NCI-H460 (cell line): Measurements from ENCODE around the gene SUGT1. TPM values are rescaled to one million over a fixed set of nuclear protein-coding genes. Genes with fewer than 3 reads are reported as not detected.

Experiments
- DNase-seq: peaks from one replicate; pipeline ENCODE4 v3.0.0-alpha.2; 2016; ENCODE audit warnings: low read depth; ENCODE audit errors: extremely low read depth
- total RNA-seq: library from RNA; depleted of rRNA; stranded (reverse); fragments of >200 nt; shearing (Covaris generic); gene quantifications from 2 replicates; pipeline ENCODE4 v1.2.3, GENCODE V29; 2014; rRNA removed

Gene SUGT1
- total RNA-seq, 1 experiment from 2014 or later = 52.3 TPM

DNA sequence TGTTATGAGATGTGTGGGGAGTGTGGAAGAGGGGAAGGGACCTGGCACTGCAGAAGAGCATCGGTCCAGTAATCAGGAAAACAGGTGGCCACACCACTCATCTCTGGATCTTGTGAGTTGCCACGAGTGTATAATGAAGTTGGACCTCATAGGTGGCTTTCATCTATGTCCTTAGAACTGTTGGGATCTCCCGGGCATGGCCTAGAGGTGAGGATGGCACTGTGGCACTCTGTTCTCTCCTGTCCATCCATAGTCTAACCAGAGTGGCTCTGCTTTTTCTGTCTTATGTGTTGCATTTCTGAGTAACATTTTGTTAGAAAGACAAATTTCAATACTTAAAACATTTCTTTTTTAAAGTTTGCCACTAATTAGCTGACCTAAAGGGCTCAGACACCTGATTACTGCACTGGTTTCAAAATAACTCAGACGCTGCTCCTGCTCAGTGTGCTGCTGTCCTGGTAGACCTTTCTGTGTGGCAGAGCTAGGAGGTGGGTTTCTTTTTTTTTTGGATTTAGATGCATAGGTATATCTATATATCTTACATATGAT, 81.5 kb downstream of the SUGT1 start:
- DNase-seq = no peak

- DNase-seq = no peak
These were observed 84.3 kb downstream of the SUGT1 start for GRCh38 chr13:52736891-52737290.

DNA sequence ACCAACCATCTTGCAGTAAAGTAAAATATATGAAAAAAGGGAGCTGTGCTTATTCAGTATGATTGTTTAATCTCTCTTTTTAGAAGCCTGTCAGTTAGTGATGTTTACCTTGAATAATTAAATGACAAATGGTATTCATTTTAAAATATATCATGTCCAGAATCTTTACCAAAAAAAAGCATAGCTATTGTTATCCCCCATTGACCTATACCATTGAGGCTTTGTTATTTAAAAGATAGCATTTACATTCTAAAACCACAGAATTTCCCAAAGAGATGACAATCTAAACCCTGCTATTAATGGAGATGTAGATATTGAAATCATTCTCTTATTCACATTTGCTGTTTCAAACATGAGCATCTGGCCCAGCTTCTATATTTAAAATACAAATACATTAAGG, 84.8 kb downstream of the SUGT1 start:
- no peak for DNase-seq

GRCh38 chr13:52737965-52738364, 85.3 kb downstream of the SUGT1 start:
- DNase-seq = no peak

DNA sequence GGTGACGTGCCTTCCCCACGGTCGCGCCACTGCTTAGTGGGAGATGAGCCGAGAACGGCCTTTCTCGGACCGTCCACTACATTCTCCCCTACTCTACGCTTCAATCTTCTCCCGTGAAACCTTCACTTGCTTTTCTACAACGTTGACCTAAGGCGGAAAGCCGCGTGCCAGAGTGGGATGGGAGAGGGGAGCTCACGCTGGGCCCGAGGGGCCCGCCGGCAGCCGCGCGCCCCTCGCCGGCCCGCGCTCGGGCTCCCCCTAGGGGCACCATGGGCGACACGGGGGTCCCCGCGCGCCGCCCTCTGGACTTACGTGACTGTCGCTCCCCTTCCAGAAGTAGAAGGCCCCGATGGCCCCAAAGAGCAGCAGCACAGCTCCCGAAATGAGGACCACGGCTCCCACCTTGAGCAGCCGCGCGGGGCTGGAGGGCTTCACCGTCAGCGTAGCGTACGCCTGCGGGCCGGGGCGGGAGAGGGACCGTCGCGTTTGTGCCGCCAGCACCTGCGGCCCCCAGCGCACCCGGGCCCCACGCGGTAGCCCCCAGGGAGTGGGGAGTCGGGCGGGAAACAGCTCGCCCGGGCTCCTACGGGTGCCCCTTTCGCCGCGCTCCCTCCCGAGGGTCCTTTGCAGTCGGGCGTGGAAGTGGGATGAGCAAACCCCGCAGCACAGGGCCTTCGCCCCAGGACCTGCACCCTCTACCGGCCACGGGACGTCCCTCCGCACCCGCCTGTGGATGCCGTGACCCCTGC, 86.3 kb downstream of the SUGT1 start:
- no peak for DNase-seq

DNA sequence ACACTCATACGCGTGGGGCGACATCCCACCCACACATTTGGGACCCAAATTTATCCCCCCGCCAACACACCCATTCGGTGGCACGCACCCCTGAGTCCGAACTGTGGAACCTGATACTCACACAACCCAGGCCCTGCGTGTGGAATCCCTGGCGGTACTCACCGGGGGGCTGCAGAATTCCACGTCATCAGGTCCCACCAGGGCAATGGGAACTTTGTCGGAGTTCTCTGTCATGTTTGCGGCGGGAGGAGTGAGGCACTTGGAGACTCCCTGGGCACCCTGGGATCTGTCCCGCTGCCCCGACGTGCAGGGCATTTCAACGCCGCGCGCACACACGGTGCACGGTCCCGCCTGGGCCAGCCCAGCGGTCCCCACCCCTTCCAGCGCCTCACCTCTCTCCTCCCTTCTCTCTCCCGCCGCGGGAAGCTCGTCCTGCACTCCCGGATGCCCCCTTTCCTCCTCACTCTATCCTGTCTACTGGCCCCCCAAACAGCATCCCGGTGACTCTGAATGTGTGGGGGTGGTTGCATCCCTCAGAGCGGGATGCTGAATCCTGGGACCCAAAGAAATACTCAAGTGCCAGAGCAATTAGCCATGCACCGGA, 86.9 kb downstream of the SUGT1 start, which contains the start of gene CNMD:
Gene CNMD (minus strand): TSS at position 353 of the 604 bp plus-strand sequence. CDS start 119 bp downstream, at position 234.
- no peak for DNase-seq

DNA sequence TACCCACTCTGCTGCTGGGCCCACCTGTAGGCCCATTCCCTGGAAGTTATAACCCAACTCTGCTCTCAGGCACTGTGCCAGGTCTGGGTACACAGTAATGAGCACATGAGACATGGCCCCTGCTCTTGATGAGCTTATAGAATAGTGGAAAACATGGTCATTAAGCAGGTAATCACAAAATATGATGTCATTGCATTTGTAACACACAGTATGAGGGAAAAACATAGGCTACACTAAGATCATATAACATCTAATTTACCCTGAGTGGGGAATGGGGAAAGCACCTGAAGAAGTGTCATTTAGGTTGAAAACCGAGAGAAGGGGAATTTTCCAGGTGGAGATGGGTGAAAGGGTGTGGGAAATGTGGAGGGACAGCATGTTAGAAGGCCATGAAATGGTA, 90.9 kb downstream of the SUGT1 start:
- DNase-seq = no peak

DNA sequence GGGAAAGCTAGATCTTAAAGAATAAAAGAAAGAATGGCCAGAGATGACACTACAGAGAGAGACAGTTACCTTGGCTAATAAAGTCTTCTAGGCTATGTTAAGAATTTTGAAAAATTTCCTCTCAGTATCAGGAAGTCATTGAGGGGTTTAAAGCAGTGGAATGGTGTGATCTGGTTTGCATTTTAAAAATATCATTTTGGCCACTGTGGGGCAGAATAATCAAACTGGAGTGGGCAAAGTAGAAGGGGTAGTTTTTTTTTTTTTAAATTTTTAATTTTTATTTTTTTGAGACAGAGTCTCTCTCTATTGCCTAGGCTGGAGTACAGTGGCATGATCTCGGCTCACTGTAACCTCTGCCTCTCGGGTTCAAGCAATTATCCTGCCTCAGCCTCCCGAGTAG, 91.4 kb downstream of the SUGT1 start:
- no peak for DNase-seq

GRCh38 chr13:52744842-52745375, 92.3 kb downstream of the SUGT1 start:
- DNase-seq = no peak

GRCh38 chr13:52746141-52746540, 93.5 kb downstream of the SUGT1 start:
- DNase-seq = no peak

DNA sequence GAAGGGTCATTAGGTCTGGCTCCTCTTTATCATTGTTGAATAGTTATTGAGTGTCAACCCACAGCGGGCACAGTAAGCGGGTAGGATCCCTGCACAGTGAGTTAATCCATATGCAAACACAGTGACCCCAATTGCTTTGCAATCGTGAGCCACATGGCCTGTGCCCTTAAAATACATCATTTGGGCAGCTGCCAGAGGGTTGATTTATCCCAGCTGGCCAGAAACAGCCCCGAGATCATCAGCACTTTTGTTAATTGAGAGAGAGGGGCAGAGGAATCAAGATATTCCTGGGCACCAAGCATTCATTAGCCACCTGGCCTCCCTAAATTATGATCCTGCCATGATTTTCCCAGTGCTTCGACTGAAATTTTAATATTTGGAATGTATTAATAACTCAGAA, 96.8 kb downstream of the SUGT1 start:
- no peak for DNase-seq

Other genes starting within 250 kb of the SUGT1 start
- gene THSD1, start 246.7 kb upstream of the SUGT1 start, total RNA-seq = 0.07 and 0.23 TPM in 2 replicates
- gene VPS36, start 202.2 kb upstream of the SUGT1 start, total RNA-seq = 28.4 and 35.3 TPM in 2 replicates
- 26.5 and 32.3 TPM in 2 replicates for gene CKAP2, start 197.4 kb upstream of the SUGT1 start, total RNA-seq
- gene HNRNPA1L2, start 10.4 kb upstream of the SUGT1 start, total RNA-seq = 2.9 and 4.5 TPM in 2 replicates
- gene CNMD, start 87.0 kb downstream of the SUGT1 start, total RNA-seq = not detected in 2 replicates
- gene PCDH8, start 195.8 kb downstream of the SUGT1 start, total RNA-seq = not detected in 2 replicates